CD4-positive, alpha-beta T cell treated with Interleukin-2 at 100 ng/mL for 4 hours (primary cell): ENCODE data around the gene PKD1.

ENCODE experiments used
- DNase-seq: peaks from one replicate; pipeline ENCODE4 v3.0.0-alpha.2; 2020; ENCODE audit warnings: low spot score

Gene PKD1

DNA sequence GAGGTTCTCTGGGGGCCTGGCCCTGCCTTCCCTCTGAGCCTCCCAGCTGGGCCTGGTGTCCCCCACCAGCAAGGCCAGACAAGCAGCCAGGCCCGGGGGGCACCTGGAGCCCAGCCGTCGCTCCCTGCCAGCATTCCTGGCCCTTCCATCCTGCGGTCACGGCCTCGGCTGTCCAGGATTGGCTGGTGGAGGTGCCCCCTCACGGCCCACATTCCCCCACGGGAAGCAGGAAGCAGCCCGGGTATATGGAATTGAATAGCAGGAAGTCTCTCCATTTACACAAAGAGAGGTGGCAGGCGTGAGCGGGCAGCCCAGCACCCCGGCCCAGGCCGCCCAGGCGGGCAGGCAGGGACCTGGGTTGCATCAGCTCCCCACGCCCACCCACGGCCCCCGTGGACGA lies 34.4 kb upstream of the PKD1 start:
- DNase-seq = no peak

- DNase-seq = no peak
Observed at GRCh38 chr16:2167068-2167638, 31.5 kb upstream of the PKD1 start.

- DNase-seq = no peak
Observed at GRCh38 chr16:2166263-2167067, 30.8 kb upstream of the PKD1 start.

GRCh38 chr16:2165861-2166260 lies 30.2 kb upstream of the PKD1 start:
- DNase-seq = no peak

GRCh38 chr16:2163211-2163881 lies 27.6 kb upstream of the PKD1 start:
- peak; percentile 32 for DNase-seq

- no peak for DNase-seq
Observed at GRCh38 chr16:2162676-2163118, 27.0 kb upstream of the PKD1 start.

GRCh38 chr16:2161911-2162310 lies 26.2 kb upstream of the PKD1 start:
- DNase-seq = no peak

DNA sequence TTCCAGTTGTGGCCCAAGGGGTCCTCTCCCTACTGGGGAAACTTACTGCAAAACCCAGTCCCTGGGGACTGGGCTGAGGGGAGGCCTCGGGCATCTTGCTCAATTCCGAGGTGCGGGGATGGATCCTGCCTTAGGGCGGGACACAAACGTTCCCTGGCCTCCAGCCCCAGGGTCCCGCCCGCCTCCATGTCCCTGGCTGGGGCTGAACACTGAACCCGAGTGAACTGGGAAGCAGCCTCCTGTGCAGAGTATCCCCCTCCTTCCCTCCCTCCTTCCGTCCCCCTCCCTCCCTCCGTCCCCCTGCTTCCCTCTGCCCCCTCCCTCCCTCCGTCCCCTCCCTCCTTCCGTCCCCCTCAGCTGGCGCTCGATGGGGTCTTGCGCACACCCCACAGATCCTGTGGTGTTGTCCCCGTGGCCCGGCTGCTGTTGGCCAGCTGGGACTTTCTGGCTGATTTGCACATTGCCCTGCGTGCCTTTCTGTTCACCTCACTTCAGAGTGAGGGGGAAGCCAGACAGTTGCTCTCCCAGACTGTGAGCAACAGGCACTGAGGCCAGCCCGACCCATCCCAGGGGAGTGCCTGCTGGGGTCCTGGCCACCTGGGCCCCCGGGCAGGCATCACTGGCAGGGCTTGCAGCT lies 25.3 kb upstream of the PKD1 start:
- DNase-seq = no peak

DNA sequence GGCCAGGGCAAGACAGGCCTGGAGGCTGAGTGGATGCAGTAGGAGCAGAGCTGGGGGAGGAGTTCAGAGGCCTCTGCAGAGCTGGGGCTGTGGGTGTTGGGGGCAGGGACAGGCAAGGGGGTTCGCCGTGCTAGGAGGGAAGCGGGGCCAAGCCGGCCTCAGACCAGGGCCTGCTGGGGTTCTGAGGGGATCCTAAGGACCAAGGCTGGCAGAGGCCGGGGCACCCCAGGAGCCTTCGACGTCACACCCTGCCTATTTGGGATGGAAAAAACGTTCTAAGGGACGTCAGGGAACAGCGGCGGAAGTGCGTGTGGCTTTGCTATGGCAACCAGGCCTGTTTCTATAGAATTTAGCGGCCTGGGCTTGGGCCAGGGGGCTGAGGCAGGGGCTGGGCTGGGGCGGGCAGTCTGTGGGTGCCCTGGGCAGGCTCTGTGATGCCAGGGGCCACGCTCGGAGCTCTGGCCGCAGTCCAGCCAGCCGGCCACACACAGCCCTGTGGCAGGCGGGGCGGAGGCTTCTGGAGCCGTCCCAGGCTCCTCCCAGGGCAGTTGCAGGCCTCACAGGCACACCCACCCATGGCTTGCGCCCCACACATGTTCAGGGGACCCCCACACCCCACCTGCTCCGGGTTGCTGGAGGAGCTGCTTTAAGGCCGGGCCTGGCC lies 23.6 kb upstream of the PKD1 start:
- DNase-seq = no peak

DNA sequence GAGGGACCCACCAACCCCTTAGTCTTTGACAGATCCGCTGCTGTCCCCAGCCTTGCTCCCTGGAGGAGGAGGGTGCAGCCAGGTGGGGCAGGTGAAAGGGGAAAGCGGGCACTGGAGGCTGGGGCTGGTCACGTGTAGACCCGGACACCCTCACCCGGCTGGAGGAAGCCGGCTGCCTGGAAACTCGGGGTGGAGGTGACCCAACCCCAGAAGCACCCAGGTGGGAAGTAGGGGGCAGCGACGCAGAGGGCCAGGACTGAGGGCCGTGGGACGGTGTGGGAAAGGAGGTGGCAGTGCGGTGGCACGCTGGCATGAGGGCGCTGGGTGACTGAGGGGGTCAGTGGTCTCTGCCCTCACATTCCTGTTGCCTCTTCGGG lies 22.6 kb upstream of the PKD1 start:
- no peak for DNase-seq

DNA sequence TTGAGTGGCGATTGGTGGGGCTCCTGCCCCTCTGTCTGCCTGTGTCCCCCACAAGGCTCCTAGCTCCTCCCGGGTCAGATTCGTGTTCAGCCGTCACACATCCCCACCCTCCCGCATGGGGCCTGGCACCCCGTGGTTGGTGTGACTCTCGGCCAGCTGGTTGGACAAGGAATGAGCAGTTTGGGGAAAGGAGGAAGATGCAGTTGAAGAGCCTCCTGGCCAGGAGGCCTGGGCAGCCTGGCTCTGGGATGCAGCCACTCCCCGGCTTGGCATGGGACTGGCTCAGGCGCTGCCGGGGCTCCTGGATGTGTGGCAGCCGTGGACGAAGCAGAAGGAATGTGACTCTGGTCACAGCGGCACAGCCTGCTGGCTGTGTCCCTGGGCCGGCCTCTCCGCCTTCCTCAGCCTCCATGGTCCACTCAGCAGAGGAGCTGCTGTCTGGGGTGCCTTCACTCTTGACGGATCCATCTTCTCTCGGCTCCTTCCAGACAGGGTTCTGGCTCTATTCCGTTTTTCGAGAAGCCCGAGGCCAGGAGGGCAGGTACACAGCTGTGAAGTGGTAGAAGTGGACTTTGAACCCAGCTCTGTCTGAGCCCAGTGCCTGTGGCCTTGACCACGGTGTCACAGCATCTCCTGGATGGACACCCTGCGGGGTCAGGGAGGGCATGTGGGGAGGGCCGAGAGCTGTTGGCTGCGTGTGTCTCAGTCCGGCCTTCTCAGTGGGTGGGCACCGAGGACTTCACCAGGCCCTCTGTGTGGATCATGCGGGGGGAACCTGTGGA lies 22.0 kb upstream of the PKD1 start:
- DNase-seq = no peak

DNA sequence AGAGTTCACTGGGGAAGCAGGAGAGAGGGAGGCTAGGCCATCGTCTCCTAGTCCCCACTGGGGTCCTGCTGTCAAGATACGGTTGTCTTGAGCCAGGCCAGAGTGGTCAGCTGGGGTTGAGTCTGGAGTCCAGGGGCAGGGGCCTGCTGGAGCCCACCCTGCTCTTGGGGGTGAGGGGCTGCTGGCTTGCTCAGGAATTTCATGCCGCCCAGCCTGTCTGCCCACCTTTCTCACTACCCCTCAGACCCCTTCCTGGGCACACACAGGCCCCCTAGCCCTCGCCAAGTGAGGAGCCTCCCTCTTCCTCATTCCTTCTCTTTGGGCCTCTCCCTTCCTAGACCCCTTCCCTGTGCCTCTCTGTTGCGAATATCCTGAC lies 21.1 kb upstream of the PKD1 start:
- no peak for DNase-seq

DNA sequence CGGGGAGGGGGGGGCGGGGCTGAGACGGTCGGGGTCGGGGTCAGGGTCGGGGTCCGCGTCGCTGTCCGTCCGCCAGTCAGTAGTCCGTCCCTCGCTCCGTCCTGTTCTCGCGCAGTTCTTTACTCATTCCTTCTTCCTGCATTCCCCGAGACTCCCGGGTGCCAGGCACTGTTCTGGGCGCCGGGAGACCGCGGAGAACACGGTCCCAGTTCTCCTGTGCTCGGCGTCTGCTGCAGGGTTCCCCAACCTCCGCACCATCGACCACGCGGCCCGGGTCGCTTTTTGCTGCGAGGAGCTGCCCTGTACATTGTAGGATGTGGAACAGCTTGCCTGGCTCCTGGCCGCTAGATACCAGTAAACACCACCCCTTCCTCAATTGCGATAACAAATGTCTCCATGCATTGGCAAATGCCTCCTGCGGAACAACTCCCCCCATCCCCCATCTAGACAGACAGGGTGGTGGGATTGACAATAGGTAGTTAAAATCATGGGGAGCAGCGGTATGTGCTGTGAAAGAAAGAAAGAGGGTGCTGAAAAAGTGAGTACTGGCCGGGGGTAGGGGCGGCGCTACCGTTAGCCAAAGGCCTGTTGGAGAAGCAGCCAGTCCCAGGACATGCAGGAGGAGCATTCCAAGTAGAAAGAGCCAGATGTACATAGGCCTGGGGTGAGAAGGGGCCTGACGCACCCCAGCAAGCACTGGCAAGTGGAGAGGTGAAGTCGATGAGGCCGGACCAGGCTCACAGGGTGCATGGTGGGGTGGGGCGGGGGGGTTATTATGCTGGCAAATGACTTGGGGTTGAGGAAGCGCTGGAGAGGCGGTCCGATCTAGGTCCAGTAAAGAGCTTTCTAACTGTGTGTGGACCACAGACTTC lies 20.5 kb upstream of the PKD1 start:
- DNase-seq = no peak

DNA sequence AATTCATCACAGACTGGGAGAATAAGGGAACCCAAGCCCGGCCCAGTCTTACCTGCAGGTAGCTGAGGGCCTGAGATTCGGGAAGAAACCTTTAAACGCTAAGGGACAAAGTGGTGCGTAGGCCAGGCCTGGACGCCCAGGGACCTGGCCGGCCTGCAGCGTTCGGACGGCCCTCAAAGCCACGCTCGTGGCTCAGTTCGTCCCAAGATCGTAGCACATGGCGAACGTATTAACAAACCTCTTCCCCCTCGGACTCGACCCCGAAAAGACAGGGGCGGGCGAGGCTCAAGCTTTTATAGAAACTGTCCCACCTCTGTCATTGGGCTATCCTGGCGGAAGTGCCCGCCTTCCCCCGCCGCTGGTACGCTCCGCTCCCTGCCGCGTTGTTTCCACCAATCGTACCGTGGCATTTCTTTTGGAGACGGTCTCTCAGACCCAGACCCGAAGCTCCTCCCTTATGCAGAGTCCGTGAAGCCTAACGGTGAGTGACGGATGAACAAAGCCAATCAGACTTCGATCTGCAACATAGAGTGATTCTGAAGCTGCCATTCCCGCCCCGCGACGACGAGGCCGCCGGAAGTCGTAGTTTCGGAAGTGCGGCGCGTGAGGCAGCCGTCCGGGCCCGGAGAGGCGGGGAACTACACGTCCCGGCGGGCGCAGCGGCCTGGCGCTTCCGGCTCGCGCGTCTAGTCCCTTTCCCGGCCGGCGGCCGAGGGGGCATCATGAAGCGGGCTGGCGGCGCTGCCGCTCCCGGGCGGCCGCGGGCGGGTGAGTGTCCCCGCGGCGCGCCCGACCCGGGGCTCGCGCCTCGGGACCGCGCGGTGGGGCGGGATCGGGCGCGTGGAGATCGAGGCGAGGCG lies 19.6 kb upstream of the PKD1 start, which contains the start of gene TRAF7:
TSS of gene TRAF7 (plus strand) at position 692 of the 860 bp plus-strand sequence. CDS start 8,139 bp downstream, outside the sequence.
- peak; percentile 100 for DNase-seq

- peak; percentile 22 for DNase-seq
Observed at GRCh38 chr16:2154533-2155090, 18.9 kb upstream of the PKD1 start.

- no peak for DNase-seq
Observed at GRCh38 chr16:2152695-2153506, 17.2 kb upstream of the PKD1 start.

GRCh38 chr16:2151188-2152091 lies 15.7 kb upstream of the PKD1 start:
- DNase-seq = no peak
